Fibroblast of lung (primary cell): ENCODE data around the gene HOXB5.

Source experiments
- EZH2 ChIP-seq: IDR thresholded peaks from 2 replicates; pipeline ENCODE4 v1.5.1; 2012; ENCODE audit warnings: low read length, control low read depth, mild to moderate bottlenecking; ENCODE audit errors: missing control alignments
- TF ChIP-seq, protein P1 (sequence below), 2 donors: IDR thresholded peaks in 1 of 2; conservative IDR thresholded peaks in 1 of 2; 1 replicate in 1 of 2; 2 replicates in 1 of 2; pipeline ENCODE4 v1.5.1; 2011 to 2012; ENCODE audit warnings: low read length in 2 of 2, control low read depth in 1 of 2, inconsistent platforms in 1 of 2, low read depth in 1 of 2, mild to moderate bottlenecking in 1 of 2

DNA sequence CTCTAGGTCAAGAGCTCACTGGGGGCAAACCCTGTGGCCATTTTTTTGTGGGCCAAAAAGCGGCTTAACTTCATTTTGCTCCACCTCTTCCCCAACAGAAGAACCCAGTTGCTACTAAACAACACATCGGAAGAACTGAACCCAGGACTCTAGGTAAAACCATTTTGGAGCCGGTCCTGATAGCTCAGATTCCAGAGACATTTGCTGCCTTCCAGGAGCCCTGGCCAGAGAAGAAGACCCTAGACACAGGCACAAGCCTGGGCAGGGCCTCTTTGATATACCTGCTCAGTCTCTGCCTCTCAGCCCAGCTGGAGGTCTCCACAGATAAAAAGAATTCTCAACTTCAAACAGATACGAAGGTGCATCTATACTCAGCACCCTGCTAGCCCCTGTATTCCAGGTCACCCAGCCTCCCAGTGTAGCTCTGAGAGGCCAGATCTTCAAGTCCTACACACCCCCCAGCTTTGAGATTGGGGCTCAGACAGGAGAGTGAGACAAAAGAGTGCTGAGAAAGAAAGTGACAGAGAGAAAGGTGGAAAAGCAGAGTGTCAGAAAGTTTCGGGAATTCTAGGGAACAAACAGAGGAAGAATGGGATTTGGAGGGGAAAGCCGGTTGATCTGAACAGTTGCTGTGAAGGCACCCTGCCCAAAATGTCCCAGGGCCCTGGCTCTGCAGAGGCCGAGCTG, 39.1 kb upstream of the HOXB5 start:
- TF ChIP-seq, protein P1, sequence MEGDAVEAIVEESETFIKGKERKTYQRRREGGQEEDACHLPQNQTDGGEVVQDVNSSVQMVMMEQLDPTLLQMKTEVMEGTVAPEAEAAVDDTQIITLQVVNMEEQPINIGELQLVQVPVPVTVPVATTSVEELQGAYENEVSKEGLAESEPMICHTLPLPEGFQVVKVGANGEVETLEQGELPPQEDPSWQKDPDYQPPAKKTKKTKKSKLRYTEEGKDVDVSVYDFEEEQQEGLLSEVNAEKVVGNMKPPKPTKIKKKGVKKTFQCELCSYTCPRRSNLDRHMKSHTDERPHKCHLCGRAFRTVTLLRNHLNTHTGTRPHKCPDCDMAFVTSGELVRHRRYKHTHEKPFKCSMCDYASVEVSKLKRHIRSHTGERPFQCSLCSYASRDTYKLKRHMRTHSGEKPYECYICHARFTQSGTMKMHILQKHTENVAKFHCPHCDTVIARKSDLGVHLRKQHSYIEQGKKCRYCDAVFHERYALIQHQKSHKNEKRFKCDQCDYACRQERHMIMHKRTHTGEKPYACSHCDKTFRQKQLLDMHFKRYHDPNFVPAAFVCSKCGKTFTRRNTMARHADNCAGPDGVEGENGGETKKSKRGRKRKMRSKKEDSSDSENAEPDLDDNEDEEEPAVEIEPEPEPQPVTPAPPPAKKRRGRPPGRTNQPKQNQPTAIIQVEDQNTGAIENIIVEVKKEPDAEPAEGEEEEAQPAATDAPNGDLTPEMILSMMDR (conservative IDR thresholded peaks at IDR 0.05 in 1 of 2, IDR thresholded peaks at IDR 0.05 in 1 of 2; ENCODE audit: low read depth in 1 of 2, low read length in 2 of 2), result no peak
- no peak for TF ChIP-seq EZH2
